ENCODE data around the gene ADGRL1. TPM values are rescaled to one million over a fixed set of nuclear protein-coding genes. Genes with fewer than 3 reads are reported as not detected.

The ADGRL1 gene
- total and polyA plus RNA-seq, 2 donors (not counting 3 experiments of a cell fraction or from before 2014, with no cell fraction given): 7.3 to 8.3 TPM

- Histone ChIP-seq H3K4me1 (ENCODE audit: control insufficient read depth, extremely low read depth, insufficient read depth, low read length) (no peaks in the 10 kb centered on the region), H4K20me1 (replicated peaks; ENCODE audit: control insufficient read depth, extremely low read depth, insufficient read depth, low read length) (no peaks in the 10 kb centered on the region), H3K36me3 (ENCODE audit: control insufficient read depth in 2 of 2, extremely low read depth in 1 of 2, insufficient read depth in 2 of 2, low read length in 2 of 2) (no peaks in the 10 kb centered on the region), H3K9me3 (replicated peaks; ENCODE audit: control insufficient read depth, insufficient read depth, low read length) (no peaks in the 10 kb centered on the region), H3K27me3 (ENCODE audit: control insufficient read depth in 2 of 2, insufficient read depth in 2 of 2, low read length in 2 of 2) (no peaks in the 10 kb centered on the region), H3K27ac (ENCODE audit: insufficient read depth, low read depth, low read length) (no peak overlapping the region), H3K9me1 (replicated peaks; ENCODE audit: control insufficient read depth, extremely low read depth, insufficient read depth, low read length) (no peaks in the 10 kb centered on the region), H2AFZ (ENCODE audit: low read depth, low read length) (no peak overlapping the region), H3K79me2 (ENCODE audit: control insufficient read depth, insufficient read depth, low read length) (no peaks in the 10 kb centered on the region), H3K9ac (replicated peaks; ENCODE audit: extremely low read depth, insufficient read depth, low read length) (no peak overlapping the region), H3K4me3 (replicated peaks in 1 of 3; ENCODE audit: insufficient read depth in 1 of 3, low read depth in 1 of 3, low read length in 3 of 3) (no peak overlapping the region), H3K4me2 (ENCODE audit: insufficient read depth, low read length) (no peak overlapping the region)
- TF ChIP-seq JUN (IDR thresholded peaks at IDR 0.05; ENCODE audit: borderline replicate concordance, insufficient read depth, insufficient read length, low read depth): no peak
- TF ChIP-seq MYC (IDR thresholded peaks at IDR 0.05; ENCODE audit: low read depth, low read length): no peak
- TF ChIP-seq POLR2A (IDR thresholded peaks at IDR 0.05; ENCODE audit: low read depth, low read length): no peak
- no peak for TF ChIP-seq GATA2 (IDR thresholded peaks at IDR 0.05; ENCODE audit: insufficient read depth, insufficient read length, low read depth, low read length)
- TF ChIP-seq EZH2 (IDR thresholded peaks at IDR 0.05; ENCODE audit: borderline replicate concordance, low read depth, low read length, severe bottlenecking): no peak
- TF ChIP-seq POLR2AphosphoS5 (IDR thresholded peaks at IDR 0.05; ENCODE audit: insufficient read depth, low read depth, low read length): no peak
- no peak for TF ChIP-seq CTCF (IDR thresholded peaks at IDR 0.05; ENCODE audit: extremely low read depth in 1 of 2, insufficient read depth in 1 of 2, low read depth in 1 of 2, low read length in 2 of 2)
- TF ChIP-seq FOS (IDR thresholded peaks at IDR 0.05; ENCODE audit: borderline replicate concordance, insufficient read depth, low read length): no peak
- no peak for TF ChIP-seq MAX (IDR thresholded peaks at IDR 0.05; ENCODE audit: insufficient read depth, insufficient read length)
- BruUV-seq (replicated peaks): no TSS peak
- FAIRE-seq (no peak), DNase-seq (ENCODE audit: low read depth, low spot score) (no peak)
- dilution Hi-C loops (cut with MboI; ENCODE audit: extremely low pct_ligation_motif_present, low sequenced_read_pairs) (no loop called here), intact Hi-C loops (cut with micrococcal nuclease) (no loop called here)
- ChIA-PET POLR2A (no interaction called here), CTCF (interaction anchor here (0.6 to 2.4 kb wide), 4 partner anchors 17 to 178 kb away, joined by 3 to 8 read pairs (median 3); no protein-coding TSS in a partner anchor)
Observed at GRCh38 chr19:14183741-14184350, 22.1 kb downstream of the ADGRL1 start.
